RWPE2 (cell line): ENCODE measurements around the gene GREB1.

Source experiments
- ATAC-seq: fragments of 200-7000 bp; cut with Tn5 transposase; 3 replicates; pipeline ENCODE4 v1.9.1; 2021; ENCODE audit warnings: low read depth
- DNase-seq: peaks from one replicate; pipeline ENCODE4 v3.0.0-alpha.2; 2020; ENCODE audit warnings: low spot score
- H3K27ac ChIP-seq: fragments of 450-650 bp; 2 replicates; pipeline ENCODE4 v1.5.1; 2017; ENCODE audit warnings: mild to moderate bottlenecking; ENCODE audit not compliant: poor library complexity, severe bottlenecking
- H3K27me3 ChIP-seq: fragments of 250-450 bp; sonication (Bioruptor Pico); 2 replicates; pipeline ENCODE4 v1.5.1; 2021; ENCODE audit warnings: mild to moderate bottlenecking, moderate library complexity; ENCODE audit not compliant: insufficient read depth, poor library complexity, severe bottlenecking
- H3K36me3 ChIP-seq: fragments of 250-450 bp; sonication (Bioruptor Pico); 2 replicates; pipeline ENCODE4 v1.5.1; 2020; ENCODE audit warnings: low read depth, mild to moderate bottlenecking, moderate library complexity
- H3K4me1 ChIP-seq: fragments of 250-450 bp; sonication (Bioruptor Pico); 2 replicates; pipeline ENCODE4 v1.5.1; 2021; ENCODE audit warnings: mild to moderate bottlenecking, moderate library complexity; ENCODE audit not compliant: insufficient read depth, poor library complexity, severe bottlenecking
- H3K4me3 ChIP-seq: fragments of 250-450 bp; sonication (Bioruptor Pico); 2 replicates; pipeline ENCODE4 v1.5.1; 2021; ENCODE audit warnings: mild to moderate bottlenecking, moderate library complexity; ENCODE audit not compliant: severe bottlenecking
- H3K9me3 ChIP-seq: fragments of 250-450 bp; sonication (Bioruptor Pico); 2 replicates; pipeline ENCODE4 v1.5.1; 2021; ENCODE audit warnings: mild to moderate bottlenecking, moderate library complexity; ENCODE audit not compliant: severe bottlenecking
- CTCF ChIP-seq: fragments of 450-650 bp; IDR thresholded peaks from one replicate; pipeline ENCODE4 v1.5.1; 2017; ENCODE audit warnings: mild to moderate bottlenecking, moderate library complexity; ENCODE audit not compliant: poor library complexity, severe bottlenecking

The GREB1 gene

GRCh38 chr2:11534071-11534745 lies 363 bp downstream of the GREB1 start:
- no peak for DNase-seq
- Histone ChIP-seq H3K4me3 (no peak overlapping the region), H3K4me1 (peaks cover 24% of the 10 kb centered on the region), H3K9me3 (no peaks in the 10 kb centered on the region), H3K36me3 (no peaks in the 10 kb centered on the region), H3K27me3 (peaks cover 26% of the 10 kb centered on the region), H3K27ac (no peak overlapping the region)
- no peak for ATAC-seq
- no peak for TF ChIP-seq CTCF

GRCh38 chr2:11534746-11535484 lies 1.1 kb downstream of the GREB1 start:
- Histone ChIP-seq H3K9me3 (no peaks in the 10 kb centered on the region), H3K36me3 (no peaks in the 10 kb centered on the region)
- ATAC-seq, result no peak

GRCh38 chr2:11535899-11536344 lies 2.1 kb downstream of the GREB1 start:
- ATAC-seq (no peak), DNase-seq (no peak)
- Histone ChIP-seq H3K27me3 (peaks cover 26% of the 10 kb centered on the region), H3K9me3 (no peaks in the 10 kb centered on the region), H3K4me1 (peaks cover 24% of the 10 kb centered on the region), H3K27ac (no peak overlapping the region), H3K36me3 (no peaks in the 10 kb centered on the region), H3K4me3 (no peak overlapping the region)
- no peak for TF ChIP-seq CTCF

More at GRCh38 chr2:11534746-11535484, 1.1 kb downstream of the GREB1 start:
- H3K27ac ChIP-seq, result no peak overlapping the region
- peaks cover 24% of the 10 kb centered on the region for H3K4me1 ChIP-seq
- DNase-seq, result no peak
- TF ChIP-seq CTCF, result no peak
- no peak overlapping the region for H3K4me3 ChIP-seq
- peaks cover 26% of the 10 kb centered on the region for H3K27me3 ChIP-seq

- Histone ChIP-seq H3K36me3 (no peaks in the 10 kb centered on the region), H3K9me3 (no peaks in the 10 kb centered on the region), H3K4me1 (peaks cover 12% of the 10 kb centered on the region), H3K4me3 (no peak overlapping the region), H3K27me3 (peaks cover 30% of the 10 kb centered on the region), H3K27ac (no peak overlapping the region)
- DNase-seq, result no peak
- no peak for ATAC-seq
- no peak for TF ChIP-seq CTCF
Observed at GRCh38 chr2:11537951-11538350, 4.1 kb downstream of the GREB1 start.
